Activated T-helper 9 cell treated with anti-CD3 and anti-CD28 coated beads, Interleukin-2, amount 50 U/mL, for 16 hours (primary cell): ENCODE results near the gene YPEL5.
A peak's percentile ranks its signal among the peaks of the same experiment; 100 is the strongest.
"Not testable (repeated sequence)": the region's sequence is repeated elsewhere in the genome, so short reads cannot be mapped to it uniquely, and the experiment has no call there.

ENCODE experiments used
- DNase-seq: peaks from one replicate; pipeline ENCODE4 v3.0.0-alpha.2; 2020; ENCODE audit warnings: low read depth

Gene YPEL5

GRCh38 chr2:30139131-30139870 lies 7.5 kb upstream of the YPEL5 start:
- DNase-seq = no peak

GRCh38 chr2:30141136-30141535 lies 5.7 kb upstream of the YPEL5 start:
- no peak for DNase-seq

GRCh38 chr2:30144260-30144659 lies 2.5 kb upstream of the YPEL5 start:
- DNase-seq = no peak

DNA sequence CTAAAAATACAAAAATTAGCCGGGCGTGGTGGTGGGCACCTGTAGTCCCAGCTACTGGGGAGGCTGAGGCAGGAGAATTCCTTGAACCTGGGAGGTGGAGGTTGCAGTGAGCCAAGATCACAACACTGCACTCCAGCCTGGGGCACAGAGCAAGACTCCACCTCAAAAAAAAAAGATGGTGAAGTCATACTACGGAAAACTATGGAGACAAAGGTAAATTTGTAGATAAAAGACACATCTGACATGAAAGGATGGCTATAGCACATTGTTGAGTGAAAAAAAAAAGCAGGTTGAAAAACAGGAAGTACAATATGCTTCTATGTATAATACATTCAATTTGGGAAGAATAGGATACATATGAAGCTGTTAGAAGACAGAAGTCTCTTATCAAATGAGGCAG lies 1.9 kb upstream of the YPEL5 start:
- not testable (repeated sequence) for DNase-seq

GRCh38 chr2:30145826-30146336 lies 926 bp upstream of the YPEL5 start:
- DNase-seq = no peak

GRCh38 chr2:30147196-30147714 lies 448 bp downstream of the YPEL5 start:
- peak; percentile 13 for DNase-seq

DNA sequence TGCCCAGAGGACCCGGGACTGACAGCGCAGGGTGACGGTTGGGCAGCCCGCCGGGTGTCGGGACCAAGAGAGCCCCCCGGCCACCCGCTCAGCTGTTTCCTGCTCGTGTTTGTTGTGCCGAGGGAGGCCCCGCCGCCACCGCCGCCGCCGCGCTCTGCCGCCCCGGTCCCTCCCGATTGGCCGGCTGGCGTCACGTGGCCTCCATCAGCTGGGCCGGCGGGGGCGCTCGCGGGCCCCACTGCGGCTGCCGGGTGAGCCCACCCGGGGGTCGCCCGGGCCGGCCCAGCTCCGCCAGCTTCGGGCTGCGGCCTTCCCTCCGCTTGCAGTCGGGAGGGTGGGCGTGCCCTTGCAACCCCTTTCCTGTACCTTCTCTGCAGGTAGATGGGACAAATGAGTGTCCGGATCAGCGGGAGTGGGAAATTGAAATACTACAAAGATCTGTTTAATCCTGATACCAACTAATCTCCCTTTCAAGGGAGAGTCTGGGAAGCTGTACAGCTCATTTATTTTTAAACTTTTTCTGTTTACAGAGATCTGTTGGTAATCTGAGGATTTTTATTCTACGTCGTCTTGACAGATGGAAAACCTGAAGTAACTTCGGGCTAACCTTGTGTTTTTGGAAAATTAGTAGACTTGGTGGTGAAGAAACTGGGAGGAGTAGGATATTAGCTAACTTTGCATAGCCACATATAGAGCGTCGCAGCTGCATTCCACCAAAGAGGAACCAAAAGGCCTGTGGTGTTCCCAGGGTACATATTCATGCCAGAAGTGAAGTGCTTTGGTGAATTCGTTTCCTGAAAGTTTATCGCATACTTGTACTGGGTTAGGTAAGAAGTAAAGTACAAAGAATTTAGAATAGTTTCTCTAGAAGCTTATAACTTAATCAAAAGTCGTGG lies 1.2 kb downstream of the YPEL5 start:
- DNase-seq = peak; percentile 68

GRCh38 chr2:30148850-30149249 lies 2.0 kb downstream of the YPEL5 start:
- DNase-seq = no peak

DNA sequence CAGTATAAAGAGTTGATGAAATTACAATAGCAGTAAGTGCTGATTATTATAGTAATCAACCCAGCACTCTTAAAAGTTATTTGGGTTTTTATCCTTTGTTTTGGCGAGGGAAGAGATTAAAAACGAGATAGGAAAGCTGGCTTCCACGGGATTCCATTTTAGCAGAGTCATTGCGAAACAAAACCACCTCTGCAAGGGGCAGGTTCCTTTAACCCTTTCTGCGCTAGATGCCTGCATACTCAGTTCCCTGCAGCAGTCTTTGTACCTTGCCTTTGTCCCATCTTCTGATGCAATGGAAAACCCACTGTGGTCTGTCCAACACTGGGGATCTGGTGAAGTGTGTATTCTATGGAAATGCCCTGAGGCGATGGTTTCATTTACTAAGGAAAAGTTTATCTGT lies 2.7 kb downstream of the YPEL5 start:
- no peak for DNase-seq

GRCh38 chr2:30149976-30150375 lies 3.2 kb downstream of the YPEL5 start:
- no peak for DNase-seq

DNA sequence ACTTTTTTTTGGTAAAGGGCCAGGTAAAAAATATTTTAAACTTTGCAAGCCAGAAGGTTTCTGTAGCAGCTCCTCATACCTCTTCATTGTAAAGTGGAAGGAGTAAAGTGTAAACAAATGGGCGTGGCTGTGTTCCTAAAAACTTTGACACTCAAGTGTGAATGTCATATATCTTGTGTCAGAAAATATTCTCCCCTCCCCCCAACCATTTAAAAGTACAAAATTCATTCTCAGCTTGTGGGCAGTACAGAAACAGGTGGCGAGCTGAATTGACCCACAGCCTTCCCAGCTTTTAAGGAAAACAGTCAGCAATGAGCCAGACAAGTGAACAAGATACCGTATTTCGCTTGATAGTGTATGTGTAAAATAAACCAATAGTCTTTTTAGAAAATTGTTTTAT lies 4.0 kb downstream of the YPEL5 start:
- no peak for DNase-seq

GRCh38 chr2:30152385-30152784 lies 5.6 kb downstream of the YPEL5 start:
- no peak for DNase-seq

- DNase-seq = no peak
Measured at GRCh38 chr2:30155202-30155601, 8.4 kb downstream of the YPEL5 start.

GRCh38 chr2:30155889-30156658 lies 9.3 kb downstream of the YPEL5 start:
- DNase-seq = no peak

DNA sequence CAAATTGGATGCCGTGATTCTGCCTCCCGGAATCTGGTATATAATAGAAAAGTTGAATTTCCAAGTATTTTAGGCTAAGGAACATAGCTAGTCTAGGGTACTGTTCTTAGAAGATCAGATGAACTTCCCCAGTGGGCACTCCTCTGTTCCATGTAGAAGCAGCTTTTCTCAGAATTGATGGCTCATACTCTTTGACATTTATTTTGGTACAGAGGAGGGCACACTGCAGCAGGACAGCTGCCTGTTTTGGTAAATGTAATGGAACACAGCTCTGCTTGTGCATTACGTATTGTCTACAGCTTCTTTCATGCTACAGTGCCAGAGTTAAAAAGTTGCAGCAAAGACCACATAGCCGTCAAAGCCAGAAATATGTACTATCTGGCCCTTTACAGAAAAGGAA lies 10.8 kb downstream of the YPEL5 start:
- no peak for DNase-seq

DNA sequence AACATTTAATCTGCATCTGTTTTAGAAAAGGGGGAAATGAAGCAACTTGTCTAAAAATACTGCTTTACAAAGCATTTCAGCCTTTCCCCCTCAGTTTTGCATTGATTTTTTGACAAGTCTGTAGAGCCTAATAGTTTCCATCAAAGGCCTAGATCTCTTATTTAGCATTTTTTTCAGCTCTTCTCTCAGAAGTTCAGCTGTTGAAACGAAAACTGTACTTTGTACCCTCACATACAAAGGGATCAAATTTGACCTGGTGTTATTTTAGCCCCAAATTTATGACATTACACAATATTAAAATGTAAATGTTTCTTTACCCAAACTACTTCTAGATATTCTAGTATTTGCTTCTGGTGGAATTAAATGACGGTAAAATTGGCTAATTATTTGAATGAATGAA lies 13.0 kb downstream of the YPEL5 start:
- DNase-seq = no peak

- DNase-seq = no peak
Measured at GRCh38 chr2:30161929-30162706, 15.3 kb downstream of the YPEL5 start.

DNA sequence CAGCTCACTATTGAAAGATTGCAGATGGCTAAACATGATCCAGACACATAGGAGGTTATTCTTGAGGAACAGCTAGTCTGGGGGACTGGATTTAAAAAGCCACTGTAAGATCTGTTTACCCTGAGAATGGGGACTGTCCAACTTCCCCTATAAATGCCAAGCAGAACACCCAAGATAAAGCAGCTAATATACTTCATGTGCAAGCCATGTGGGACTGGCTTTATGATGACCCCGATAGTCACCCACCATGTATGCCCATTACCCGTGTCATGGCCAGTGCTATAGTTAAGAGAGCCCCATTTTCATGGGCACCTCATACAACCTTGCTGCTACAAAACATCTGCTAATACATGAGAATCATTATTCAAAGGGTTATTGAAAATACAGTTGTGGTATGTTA lies 16.0 kb downstream of the YPEL5 start:
- DNase-seq = no peak

DNA sequence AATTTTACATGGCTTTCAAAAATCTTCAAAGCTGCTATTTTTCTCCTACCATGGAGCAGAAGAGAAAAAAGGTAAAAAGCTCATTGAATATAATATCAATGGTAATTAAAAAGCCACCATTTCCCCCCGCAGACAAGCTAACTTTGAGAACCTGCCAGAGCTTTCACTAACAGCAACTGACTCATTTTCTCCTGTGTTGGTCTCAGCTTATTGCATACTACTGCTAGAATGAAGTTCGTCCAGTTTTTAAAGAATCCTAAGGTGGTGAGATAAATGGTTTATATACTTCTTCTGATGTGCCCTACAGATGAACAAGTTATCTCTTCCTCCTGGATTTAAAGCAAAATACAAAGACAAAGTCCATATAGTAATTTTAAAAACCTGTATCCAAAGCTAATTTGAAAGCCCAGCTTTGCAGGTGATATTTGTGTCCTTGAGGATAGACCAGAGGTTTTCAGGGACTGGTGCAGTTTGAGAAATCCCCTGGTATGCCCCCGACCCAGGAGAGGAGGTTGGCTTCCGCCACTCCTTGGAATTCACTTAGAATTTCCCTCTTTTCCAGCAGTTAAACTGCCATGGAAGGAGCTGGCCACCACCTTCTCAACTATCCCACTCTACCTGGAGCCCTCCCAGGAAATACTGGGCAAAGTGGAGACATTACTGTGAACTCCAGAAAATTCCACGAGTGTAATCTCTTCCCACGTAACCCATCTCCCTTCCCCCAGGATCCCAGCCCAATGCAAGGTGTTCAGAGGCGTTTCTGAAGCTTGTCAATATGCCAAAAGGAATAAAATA lies 17.5 kb downstream of the YPEL5 start:
- no peak for DNase-seq

DNA sequence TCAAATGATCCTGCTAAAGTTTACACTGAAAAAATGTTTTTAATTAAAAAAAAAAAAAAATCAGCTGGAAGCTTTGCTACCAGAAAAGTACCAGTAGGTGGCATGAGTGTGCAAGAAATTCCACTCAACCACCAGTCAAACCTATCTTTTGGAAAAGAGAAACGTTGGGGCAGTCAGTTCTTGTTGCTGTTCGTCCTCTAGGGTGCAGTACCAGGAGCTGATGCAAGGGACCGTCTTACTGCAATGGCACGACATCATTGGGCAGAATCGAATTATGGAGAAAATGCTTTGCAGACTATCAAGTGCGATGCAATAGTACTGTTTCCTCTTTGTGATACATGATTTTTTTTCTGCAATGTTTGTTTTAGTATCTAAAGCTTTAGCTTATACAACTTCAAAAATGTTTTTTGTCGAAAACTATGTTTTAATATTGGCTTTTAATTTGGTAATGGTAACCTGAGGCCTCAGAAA lies 18.3 kb downstream of the YPEL5 start:
- DNase-seq = peak; percentile 27
